Endothelial cell (in vitro differentiated cells): ENCODE results near the gene AMER2. TPM values are rescaled to one million over a fixed set of nuclear protein-coding genes. Genes with fewer than 3 reads are reported as not detected.
"Not testable (repeated sequence)": the region's sequence is repeated elsewhere in the genome, so short reads cannot be mapped to it uniquely, and the experiment has no call there.

Source experiments
- DNase-seq: peaks from one replicate; pipeline ENCODE4 v3.0.0; 2021; ENCODE audit warnings: low spot score
- H3K27ac Mint-ChIP-seq: one replicate; pipeline ENCODE4 v1.8.0; 2021; ENCODE audit warnings: mixed read lengths, inconsistent platforms; ENCODE audit not compliant: unreplicated experiment
- H3K27me3 Mint-ChIP-seq: one replicate; pipeline ENCODE4 v1.8.0; 2021; ENCODE audit warnings: mild to moderate bottlenecking, moderate library complexity, mixed read lengths, inconsistent platforms; ENCODE audit not compliant: unreplicated experiment
- H3K36me3 Mint-ChIP-seq: one replicate; pipeline ENCODE4 v1.8.0; 2021; ENCODE audit warnings: mild to moderate bottlenecking, low read depth, mixed read lengths, inconsistent platforms; ENCODE audit not compliant: unreplicated experiment
- H3K4me1 Mint-ChIP-seq: one replicate; pipeline ENCODE4 v1.8.0; 2021; ENCODE audit warnings: mild to moderate bottlenecking, mixed read lengths, inconsistent platforms; ENCODE audit not compliant: unreplicated experiment
- H3K4me3 Mint-ChIP-seq: one replicate; pipeline ENCODE4 v1.8.0; 2021; ENCODE audit warnings: mild to moderate bottlenecking, mixed read lengths, inconsistent platforms; ENCODE audit not compliant: unreplicated experiment
- H3K9me3 Mint-ChIP-seq: one replicate; pipeline ENCODE4 v1.8.0; 2021; ENCODE audit warnings: mixed read lengths, inconsistent platforms; ENCODE audit not compliant: unreplicated experiment
- CTCF ChIP-seq: fragments of 200-600 bp; sonication (generic); IDR thresholded peaks from one replicate; pipeline ENCODE4 v1.5.0; 2021; ENCODE audit warnings: antibody characterized with exemption; ENCODE audit not compliant: unreplicated experiment
- total RNA-seq: library from RNA; stranded (reverse); fragmentation: NEBNext Ultra II Directional; extraction: Animal tissue kit (Norgen Biotek cat#: 25700); gene quantifications from one replicate; pipeline ENCODE4 v1.2.1, GENCODE V29; 2021; ENCODE audit not compliant: unreplicated experiment

The AMER2 gene
- total RNA-seq, 1 donor from 2014 or later = 1.5 TPM

GRCh38 chr13:25169356-25169755, 2.7 kb downstream of the AMER2 start:
- H3K36me3 Mint-ChIP-seq = peaks cover 5% of the 10 kb centered on the region
- TF ChIP-seq CTCF = no peak
- H3K9me3 Mint-ChIP-seq = no peaks in the 10 kb centered on the region
- DNase-seq = no peak
- H3K27me3 Mint-ChIP-seq = peaks cover 15% of the 10 kb centered on the region
- peaks cover 33% of the 10 kb centered on the region for H3K4me1 Mint-ChIP-seq
- H3K4me3 Mint-ChIP-seq = no peak overlapping the region
- H3K27ac Mint-ChIP-seq = no peak overlapping the region

- Mint-ChIP-seq H3K36me3 (peaks cover 5% of the 10 kb centered on the region), H3K4me3 (peak overlapping the region; percentile 74), H3K4me1 (peaks cover 33% of the 10 kb centered on the region), H3K27ac (peak overlapping the region; percentile 11), H3K27me3 (peaks cover 15% of the 10 kb centered on the region), H3K9me3 (no peaks in the 10 kb centered on the region)
- no peak for DNase-seq
- TF ChIP-seq CTCF = no peak
Measured at GRCh38 chr13:25168790-25169189, 3.3 kb downstream of the AMER2 start.

- no peak for DNase-seq
- Mint-ChIP-seq H3K36me3 (peaks cover 5% of the 10 kb centered on the region), H3K27me3 (peaks cover 15% of the 10 kb centered on the region), H3K27ac (no peak overlapping the region), H3K4me1 (peaks cover 33% of the 10 kb centered on the region), H3K4me3 (no peak overlapping the region), H3K9me3 (no peaks in the 10 kb centered on the region)
- TF ChIP-seq CTCF = no peak
Measured at GRCh38 chr13:25167382-25168174, 4.5 kb downstream of the AMER2 start.

GRCh38 chr13:25166306-25166705, 5.8 kb downstream of the AMER2 start:
- Mint-ChIP-seq H3K27me3 (peaks cover 7% of the 10 kb centered on the region), H3K4me3 (no peak overlapping the region), H3K4me1 (peaks cover 24% of the 10 kb centered on the region), H3K36me3 (no peaks in the 10 kb centered on the region), H3K27ac (no peak overlapping the region), H3K9me3 (no peaks in the 10 kb centered on the region)
- no peak for TF ChIP-seq CTCF
- no peak for DNase-seq

- H3K4me3 Mint-ChIP-seq = no peak overlapping the region
- peaks cover 4% of the 10 kb centered on the region for H3K27me3 Mint-ChIP-seq
- H3K27ac Mint-ChIP-seq = peak overlapping the region; percentile 4
- no peaks in the 10 kb centered on the region for H3K9me3 Mint-ChIP-seq
- no peaks in the 10 kb centered on the region for H3K36me3 Mint-ChIP-seq
- H3K4me1 Mint-ChIP-seq = peaks cover 23% of the 10 kb centered on the region
- DNase-seq = no peak
- no peak for TF ChIP-seq CTCF
Measured at GRCh38 chr13:25165663-25166062, 6.4 kb downstream of the AMER2 start.

- DNase-seq, H3K9me3 Mint-ChIP-seq, H3K36me3 Mint-ChIP-seq, H3K4me3 Mint-ChIP-seq, H3K27me3 Mint-ChIP-seq: not testable (repeated sequence)
- Mint-ChIP-seq H3K27ac (peak overlapping the region; percentile 4), H3K4me1 (peaks cover 23% of the 10 kb centered on the region)
Measured at GRCh38 chr13:25165163-25165562, 6.9 kb downstream of the AMER2 start.
